GM12874 (cell line): ENCODE data around the gene LSAMP.

ENCODE experiments used
- CTCF ChIP-seq: IDR thresholded peaks from 2 replicates; pipeline ENCODE4 v1.5.1; 2011; ENCODE audit warnings: low read depth, mild to moderate bottlenecking, control low read depth, low read length, moderate library complexity; ENCODE audit not compliant: insufficient read depth

Gene LSAMP

GRCh38 chr3:116340680-116341216, 104.5 kb downstream of the LSAMP start:
- no peak for TF ChIP-seq CTCF

- TF ChIP-seq CTCF, result no peak
These were observed 105.8 kb downstream of the LSAMP start for GRCh38 chr3:116339441-116340028.

GRCh38 chr3:116338713-116339112, 106.6 kb downstream of the LSAMP start:
- no peak for TF ChIP-seq CTCF

GRCh38 chr3:116337229-116337628, 108.1 kb downstream of the LSAMP start:
- no peak for TF ChIP-seq CTCF

- TF ChIP-seq CTCF, result no peak
These were observed 113.9 kb downstream of the LSAMP start for GRCh38 chr3:116331380-116331779.

GRCh38 chr3:116322750-116323375, 122.4 kb downstream of the LSAMP start:
- no peak for TF ChIP-seq CTCF

GRCh38 chr3:116318370-116318769, 126.9 kb downstream of the LSAMP start:
- TF ChIP-seq CTCF, result no peak
